Measurements from ENCODE around the gene SP100.

Gene SP100

GRCh38 chr2:230537531-230537976 is 121.6 kb downstream of the SP100 start:
- Histone ChIP-seq H3K9ac (ENCODE audit: low read length) (no peak overlapping the region), H3K27ac (ENCODE audit: low read depth, low read length) (no peak overlapping the region), H3K4me3 (ENCODE audit: low read length) (no peak overlapping the region), H3K4me1 (ENCODE audit: control insufficient read depth, insufficient read depth, low read length) (no peaks in the 10 kb centered on the region), H3K27me3 (ENCODE audit: control insufficient read depth, insufficient read depth, low read length) (no peaks in the 10 kb centered on the region), H3K36me3 (ENCODE audit: control insufficient read depth, insufficient read depth, low read length) (peaks cover 3% of the 10 kb centered on the region)

- Histone ChIP-seq H3K4me3 (ENCODE audit: low read length) (no peak overlapping the region), H3K4me1 (ENCODE audit: control insufficient read depth, insufficient read depth, low read length) (no peaks in the 10 kb centered on the region), H3K27me3 (ENCODE audit: control insufficient read depth, insufficient read depth, low read length) (no peaks in the 10 kb centered on the region), H3K9ac (ENCODE audit: low read length) (no peak overlapping the region), H3K27ac (ENCODE audit: low read depth, low read length) (no peak overlapping the region), H3K36me3 (ENCODE audit: control insufficient read depth, insufficient read depth, low read length) (peaks cover 3% of the 10 kb centered on the region)
These were observed 124.3 kb downstream of the SP100 start for GRCh38 chr2:230540332-230540731.

GRCh38 chr2:230541934-230542380 is 126.0 kb downstream of the SP100 start:
- Histone ChIP-seq H3K27me3 (ENCODE audit: control insufficient read depth, insufficient read depth, low read length) (no peaks in the 10 kb centered on the region), H3K36me3 (ENCODE audit: control insufficient read depth, insufficient read depth, low read length) (peaks cover 3% of the 10 kb centered on the region), H3K4me1 (ENCODE audit: control insufficient read depth, insufficient read depth, low read length) (no peaks in the 10 kb centered on the region), H3K9ac (ENCODE audit: low read length) (no peak overlapping the region), H3K27ac (ENCODE audit: low read depth, low read length) (no peak overlapping the region), H3K4me3 (ENCODE audit: low read length) (no peak overlapping the region)

GRCh38 chr2:230542751-230543150 is 126.8 kb downstream of the SP100 start:
- Histone ChIP-seq H3K9ac (ENCODE audit: low read length) (no peak overlapping the region), H3K4me1 (ENCODE audit: control insufficient read depth, insufficient read depth, low read length) (no peaks in the 10 kb centered on the region), H3K4me3 (ENCODE audit: low read length) (no peak overlapping the region), H3K36me3 (ENCODE audit: control insufficient read depth, insufficient read depth, low read length) (peaks cover 3% of the 10 kb centered on the region), H3K27ac (ENCODE audit: low read depth, low read length) (no peak overlapping the region), H3K27me3 (ENCODE audit: control insufficient read depth, insufficient read depth, low read length) (no peaks in the 10 kb centered on the region)

- Histone ChIP-seq H3K27me3 (ENCODE audit: control insufficient read depth, insufficient read depth, low read length) (no peaks in the 10 kb centered on the region), H3K4me1 (ENCODE audit: control insufficient read depth, insufficient read depth, low read length) (no peaks in the 10 kb centered on the region), H3K36me3 (ENCODE audit: control insufficient read depth, insufficient read depth, low read length) (no peaks in the 10 kb centered on the region), H3K4me3 (ENCODE audit: low read length) (no peak overlapping the region), H3K9ac (ENCODE audit: low read length) (no peak overlapping the region), H3K27ac (ENCODE audit: low read depth, low read length) (no peak overlapping the region)
These were observed 136.2 kb downstream of the SP100 start for GRCh38 chr2:230552181-230552580.

- Histone ChIP-seq H3K36me3 (ENCODE audit: control insufficient read depth, insufficient read depth, low read length) (no peaks in the 10 kb centered on the region), H3K4me3 (ENCODE audit: low read length) (no peak overlapping the region), H3K27ac (ENCODE audit: low read depth, low read length) (no peak overlapping the region), H3K27me3 (ENCODE audit: control insufficient read depth, insufficient read depth, low read length) (no peaks in the 10 kb centered on the region), H3K9ac (ENCODE audit: low read length) (no peak overlapping the region), H3K4me1 (ENCODE audit: control insufficient read depth, insufficient read depth, low read length) (no peaks in the 10 kb centered on the region)
These were observed 141.1 kb downstream of the SP100 start for GRCh38 chr2:230557065-230557464.

- H3K4me3 ChIP-seq (ENCODE audit: low read length) = no peak overlapping the region
These were observed 149.1 kb downstream of the SP100 start for GRCh38 chr2:230564805-230565779.

GRCh38 chr2:230569298-230569697 is 153.3 kb downstream of the SP100 start:
- Histone ChIP-seq H3K27me3 (ENCODE audit: control insufficient read depth, insufficient read depth, low read length) (no peaks in the 10 kb centered on the region), H3K27ac (ENCODE audit: low read depth, low read length) (no peak overlapping the region), H3K9ac (ENCODE audit: low read length) (no peak overlapping the region), H3K4me1 (ENCODE audit: control insufficient read depth, insufficient read depth, low read length) (no peaks in the 10 kb centered on the region), H3K4me3 (ENCODE audit: low read length) (no peak overlapping the region), H3K36me3 (ENCODE audit: control insufficient read depth, insufficient read depth, low read length) (no peaks in the 10 kb centered on the region)

More at GRCh38 chr2:230564805-230565779, 149.1 kb downstream of the SP100 start:
- Histone ChIP-seq H3K27ac (ENCODE audit: low read depth, low read length) (no peak overlapping the region), H3K36me3 (ENCODE audit: control insufficient read depth, insufficient read depth, low read length) (no peaks in the 10 kb centered on the region), H3K27me3 (ENCODE audit: control insufficient read depth, insufficient read depth, low read length) (no peaks in the 10 kb centered on the region), H3K9ac (ENCODE audit: low read length) (no peak overlapping the region), H3K4me1 (ENCODE audit: control insufficient read depth, insufficient read depth, low read length) (no peaks in the 10 kb centered on the region)

- Histone ChIP-seq H3K36me3 (ENCODE audit: control insufficient read depth, insufficient read depth, low read length) (no peaks in the 10 kb centered on the region), H3K4me1 (ENCODE audit: control insufficient read depth, insufficient read depth, low read length) (no peaks in the 10 kb centered on the region), H3K27ac (ENCODE audit: low read depth, low read length) (no peak overlapping the region), H3K9ac (ENCODE audit: low read length) (no peak overlapping the region), H3K27me3 (ENCODE audit: control insufficient read depth, insufficient read depth, low read length) (no peaks in the 10 kb centered on the region), H3K4me3 (ENCODE audit: low read length) (no peak overlapping the region)
These were observed 155.0 kb downstream of the SP100 start for GRCh38 chr2:230570987-230571386.

GRCh38 chr2:230575642-230576324 is 159.8 kb downstream of the SP100 start:
- Histone ChIP-seq H3K36me3 (ENCODE audit: control insufficient read depth, insufficient read depth, low read length) (no peaks in the 10 kb centered on the region), H3K4me1 (ENCODE audit: control insufficient read depth, insufficient read depth, low read length) (no peaks in the 10 kb centered on the region), H3K27me3 (ENCODE audit: control insufficient read depth, insufficient read depth, low read length) (no peaks in the 10 kb centered on the region), H3K4me3 (ENCODE audit: low read length) (no peak overlapping the region), H3K9ac (ENCODE audit: low read length) (no peak overlapping the region), H3K27ac (ENCODE audit: low read depth, low read length) (no peak overlapping the region)

- H3K4me1 ChIP-seq (ENCODE audit: control insufficient read depth, insufficient read depth, low read length) = no peaks in the 10 kb centered on the region
- no peak overlapping the region for H3K4me3 ChIP-seq (ENCODE audit: low read length)
These were observed 161.1 kb downstream of the SP100 start for GRCh38 chr2:230577114-230577513.

GRCh38 chr2:230578106-230578505 is 162.1 kb downstream of the SP100 start:
- Histone ChIP-seq H3K27me3 (ENCODE audit: control insufficient read depth, insufficient read depth, low read length) (no peaks in the 10 kb centered on the region), H3K4me3 (ENCODE audit: low read length) (no peak overlapping the region), H3K4me1 (ENCODE audit: control insufficient read depth, insufficient read depth, low read length) (no peaks in the 10 kb centered on the region), H3K9ac (ENCODE audit: low read length) (no peak overlapping the region), H3K27ac (ENCODE audit: low read depth, low read length) (no peak overlapping the region), H3K36me3 (ENCODE audit: control insufficient read depth, insufficient read depth, low read length) (no peaks in the 10 kb centered on the region)

More at GRCh38 chr2:230577114-230577513, 161.1 kb downstream of the SP100 start:
- Histone ChIP-seq H3K27ac (ENCODE audit: low read depth, low read length) (no peak overlapping the region), H3K27me3 (ENCODE audit: control insufficient read depth, insufficient read depth, low read length) (no peaks in the 10 kb centered on the region), H3K36me3 (ENCODE audit: control insufficient read depth, insufficient read depth, low read length) (no peaks in the 10 kb centered on the region), H3K9ac (ENCODE audit: low read length) (no peak overlapping the region)

All from rectal smooth muscle tissue (tissue), 1 donor.